Parathyroid adenoma (tissue), 2 donors: ENCODE measurements around the gene FAM149A.

Experiments
- H2AFZ ChIP-seq: fragments of 300-600 bp; sonication (generic); one replicate; pipeline ENCODE4 v1.7.0; 2017; ENCODE audit warnings: antibody characterized with exemption, mild to moderate bottlenecking
- H3K27ac ChIP-seq: fragments of 300-600 bp; sonication (generic); one replicate; pipeline ENCODE4 v1.7.0; 2017
- H3K27me3 ChIP-seq: fragments of 300-600 bp; sonication (generic); one replicate; pipeline ENCODE4 v1.7.0; 2017; ENCODE audit warnings: low read length; ENCODE audit not compliant: control insufficient read depth, insufficient read depth
- H3K36me3 ChIP-seq: fragments of 300-600 bp; sonication (generic); one replicate; pipeline ENCODE4 v1.7.0; 2017; ENCODE audit warnings: low read length; ENCODE audit not compliant: control insufficient read depth, insufficient read depth
- H3K4me1 ChIP-seq: fragments of 300-600 bp; sonication (generic); one replicate; pipeline ENCODE4 v1.7.0; 2017; ENCODE audit warnings: control low read depth
- H3K4me2 ChIP-seq: fragments of 300-600 bp; sonication (generic); one replicate; pipeline ENCODE4 v1.7.0; 2017; ENCODE audit warnings: low read length
- H3K4me3 ChIP-seq: fragments of 300-600 bp; sonication (generic); one replicate; pipeline ENCODE4 v1.7.0; 2017; ENCODE audit warnings: low read depth, low read length
- H3K79me2 ChIP-seq: fragments of 300-600 bp; sonication (generic); one replicate; pipeline ENCODE4 v1.7.0; 2017; ENCODE audit warnings: control low read depth
- H3K9ac ChIP-seq: fragments of 300-600 bp; sonication (generic); one replicate; pipeline ENCODE4 v1.7.0; 2017; ENCODE audit warnings: mild to moderate bottlenecking
- H3K9me3 ChIP-seq: fragments of 300-600 bp; sonication (generic); one replicate; pipeline ENCODE4 v1.7.0; 2017; ENCODE audit warnings: low read length; ENCODE audit not compliant: control insufficient read depth
- TF ChIP-seq, protein P1 (sequence below): fragments of 300-600 bp; sonication (generic); IDR thresholded peaks from one replicate; pipeline ENCODE4 v1.7.0; 2017; ENCODE audit warnings: antibody characterized with exemption, mild to moderate bottlenecking
- donor health status: primary hyperparathyroidism.

FAM149A gene

DNA sequence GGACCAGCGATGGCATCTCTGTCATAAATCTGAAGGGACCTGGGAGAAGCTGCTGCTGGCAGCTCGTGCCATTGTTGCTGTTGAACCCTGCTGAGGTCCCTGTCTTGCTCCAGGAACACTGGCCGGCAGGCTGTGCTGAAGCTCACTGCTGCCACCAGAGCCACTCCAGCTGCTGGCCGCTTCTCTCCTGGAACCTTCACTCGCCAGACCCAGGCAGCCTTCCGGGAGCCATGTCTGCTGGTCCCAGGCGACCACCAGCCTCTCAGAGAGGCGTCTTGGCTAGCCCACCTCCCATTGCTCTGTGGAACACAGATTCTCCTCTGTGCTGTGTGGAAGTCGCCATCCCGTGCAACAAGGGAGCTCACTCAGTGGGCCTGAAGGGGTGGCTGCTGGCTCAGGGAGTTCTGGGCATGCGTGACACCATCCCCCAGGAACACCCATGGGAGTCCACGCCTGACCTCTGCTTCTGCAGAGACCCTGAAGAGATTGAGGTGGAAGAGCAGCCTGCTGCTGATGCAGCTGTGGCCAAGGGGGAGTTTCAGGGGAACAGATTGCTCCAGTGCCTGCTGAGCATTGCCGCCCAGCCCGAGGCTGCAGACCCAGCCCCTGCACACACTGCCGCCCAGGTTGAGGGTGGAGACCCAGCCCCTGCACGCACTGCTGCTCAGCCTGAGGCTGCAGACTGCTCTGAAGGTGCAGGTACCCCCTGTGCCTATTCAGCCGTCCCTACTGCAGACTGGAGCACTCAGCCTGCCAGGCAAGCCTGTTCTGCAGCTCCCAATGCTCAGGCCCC is 53.7 kb downstream of the FAM149A start:
- Histone ChIP-seq H3K4me2 (no peak overlapping the region), H3K9ac (no peak overlapping the region), H3K4me3 (no peak overlapping the region), H3K4me1 (no peaks in the 10 kb centered on the region), H3K9me3 (no peaks in the 10 kb centered on the region), H3K79me2 (no peaks in the 10 kb centered on the region), H3K36me3 (no peaks in the 10 kb centered on the region), H3K27ac (no peak overlapping the region), H2AFZ (no peak overlapping the region), H3K27me3 (no peaks in the 10 kb centered on the region)
- TF ChIP-seq, protein P1, sequence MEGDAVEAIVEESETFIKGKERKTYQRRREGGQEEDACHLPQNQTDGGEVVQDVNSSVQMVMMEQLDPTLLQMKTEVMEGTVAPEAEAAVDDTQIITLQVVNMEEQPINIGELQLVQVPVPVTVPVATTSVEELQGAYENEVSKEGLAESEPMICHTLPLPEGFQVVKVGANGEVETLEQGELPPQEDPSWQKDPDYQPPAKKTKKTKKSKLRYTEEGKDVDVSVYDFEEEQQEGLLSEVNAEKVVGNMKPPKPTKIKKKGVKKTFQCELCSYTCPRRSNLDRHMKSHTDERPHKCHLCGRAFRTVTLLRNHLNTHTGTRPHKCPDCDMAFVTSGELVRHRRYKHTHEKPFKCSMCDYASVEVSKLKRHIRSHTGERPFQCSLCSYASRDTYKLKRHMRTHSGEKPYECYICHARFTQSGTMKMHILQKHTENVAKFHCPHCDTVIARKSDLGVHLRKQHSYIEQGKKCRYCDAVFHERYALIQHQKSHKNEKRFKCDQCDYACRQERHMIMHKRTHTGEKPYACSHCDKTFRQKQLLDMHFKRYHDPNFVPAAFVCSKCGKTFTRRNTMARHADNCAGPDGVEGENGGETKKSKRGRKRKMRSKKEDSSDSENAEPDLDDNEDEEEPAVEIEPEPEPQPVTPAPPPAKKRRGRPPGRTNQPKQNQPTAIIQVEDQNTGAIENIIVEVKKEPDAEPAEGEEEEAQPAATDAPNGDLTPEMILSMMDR: no peak

DNA sequence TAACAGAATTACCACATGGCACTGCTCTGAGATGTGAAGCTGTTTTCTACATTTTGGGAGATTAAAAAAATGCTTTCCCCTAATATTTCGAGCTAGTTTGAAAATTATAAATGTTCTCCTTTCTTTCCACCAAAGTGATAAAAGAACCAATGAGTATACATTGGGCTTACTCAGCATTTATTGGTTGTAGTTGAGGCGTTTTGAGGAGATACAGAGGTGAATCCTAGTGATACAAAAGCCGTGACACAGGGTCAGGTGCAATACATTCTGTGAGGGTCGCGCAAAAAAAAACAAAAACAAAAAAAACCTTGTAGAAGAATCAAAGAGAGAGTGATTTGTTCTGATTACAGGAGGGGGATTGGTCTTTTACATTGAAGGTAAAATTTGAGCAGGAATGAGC is 54.5 kb downstream of the FAM149A start:
- Histone ChIP-seq H3K27ac (no peak overlapping the region), H2AFZ (no peak overlapping the region), H3K27me3 (no peaks in the 10 kb centered on the region), H3K9me3 (no peaks in the 10 kb centered on the region), H3K4me1 (no peaks in the 10 kb centered on the region), H3K79me2 (no peaks in the 10 kb centered on the region), H3K9ac (no peak overlapping the region), H3K4me2 (no peak overlapping the region), H3K36me3 (no peaks in the 10 kb centered on the region), H3K4me3 (no peak overlapping the region)
- TF ChIP-seq, protein P1: no peak

DNA sequence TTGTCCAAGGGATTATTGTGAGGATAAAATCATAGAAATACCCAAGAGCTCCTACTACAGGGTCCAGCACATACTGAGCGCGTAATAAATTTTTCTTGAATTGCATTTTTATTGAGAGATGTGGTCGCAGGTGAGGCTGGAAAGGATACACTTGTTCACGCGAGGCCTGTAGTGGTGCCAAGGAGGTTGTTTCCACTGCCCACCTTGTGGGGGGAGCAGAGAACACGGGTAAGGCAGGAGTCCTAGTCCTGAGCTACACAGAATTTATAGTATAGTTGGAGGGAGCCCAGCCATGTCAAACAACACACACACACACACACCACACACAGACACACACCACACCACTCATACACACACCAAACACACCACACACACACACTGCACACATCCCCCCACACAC is 55.1 kb downstream of the FAM149A start:
- Histone ChIP-seq H3K4me3 (no peak overlapping the region), H3K4me1 (no peaks in the 10 kb centered on the region), H3K9ac (no peak overlapping the region), H3K27ac (no peak overlapping the region), H3K36me3 (no peaks in the 10 kb centered on the region), H3K27me3 (no peaks in the 10 kb centered on the region), H3K79me2 (no peaks in the 10 kb centered on the region), H3K4me2 (no peak overlapping the region), H2AFZ (no peak overlapping the region), H3K9me3 (no peaks in the 10 kb centered on the region)
- TF ChIP-seq, protein P1: no peak

DNA sequence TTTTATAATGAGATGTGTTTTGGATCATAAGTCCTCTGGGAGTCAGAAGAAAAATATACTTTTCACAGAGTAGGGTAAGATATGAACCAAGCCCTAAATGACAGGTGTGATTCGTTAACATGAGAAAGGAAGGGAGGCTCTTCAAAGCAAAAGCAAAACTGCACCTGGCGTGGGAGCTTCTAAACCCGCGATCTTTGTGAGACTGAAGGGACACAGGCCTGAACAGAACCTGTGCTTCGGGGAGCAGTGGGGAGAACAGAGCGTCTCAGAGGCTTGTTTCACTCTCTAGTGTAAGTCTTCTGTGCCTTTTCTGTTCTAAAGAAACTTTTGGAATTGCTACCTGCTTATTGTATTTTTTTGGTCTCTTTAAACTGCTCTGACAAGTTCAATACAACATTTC is 56.6 kb downstream of the FAM149A start:
- H3K4me3 ChIP-seq: no peak overlapping the region
- no peaks in the 10 kb centered on the region for H3K36me3 ChIP-seq
- no peaks in the 10 kb centered on the region for H3K79me2 ChIP-seq
- H3K27me3 ChIP-seq: no peaks in the 10 kb centered on the region
- H3K9me3 ChIP-seq: no peaks in the 10 kb centered on the region
- H3K4me2 ChIP-seq: no peak overlapping the region
- TF ChIP-seq, protein P1: no peak
- no peaks in the 10 kb centered on the region for H3K4me1 ChIP-seq
- no peak overlapping the region for H3K27ac ChIP-seq
- H3K9ac ChIP-seq: no peak overlapping the region
- no peak overlapping the region for H2AFZ ChIP-seq
